LoVo (cell line): Measurements from ENCODE around the gene TMEM269.
A peak's percentile ranks its signal among the peaks of the same experiment; 100 is the strongest.
"Not testable (repeated sequence)": the region's sequence is repeated elsewhere in the genome, so short reads cannot be mapped to it uniquely, and the experiment has no call there.

ENCODE experiments used
- DNase-seq: peaks from one replicate; pipeline ENCODE4 v3.0.0-alpha.2; 2016; ENCODE audit warnings: low spot score

TMEM269 gene

DNA sequence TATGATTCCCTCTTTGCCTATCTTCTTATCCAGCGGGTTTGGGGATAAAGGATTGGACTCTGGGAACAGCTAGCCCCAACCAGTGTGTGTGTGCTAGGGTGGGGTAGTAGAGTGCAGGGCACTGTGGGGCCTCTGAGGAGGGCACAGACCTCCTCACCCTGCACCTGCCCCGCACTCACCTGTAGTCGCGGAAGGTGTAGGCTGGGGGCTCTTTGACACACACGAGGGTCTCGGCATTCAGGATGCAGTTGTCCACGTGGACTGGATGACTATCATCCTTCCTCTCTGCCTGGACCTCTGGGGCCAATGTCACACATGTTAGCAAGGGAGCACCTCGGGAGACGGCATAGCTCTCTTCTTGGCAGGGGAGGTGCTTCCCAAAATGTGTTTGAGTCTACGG, 36.8 kb upstream of the TMEM269 start:
- DNase-seq = no peak

DNA sequence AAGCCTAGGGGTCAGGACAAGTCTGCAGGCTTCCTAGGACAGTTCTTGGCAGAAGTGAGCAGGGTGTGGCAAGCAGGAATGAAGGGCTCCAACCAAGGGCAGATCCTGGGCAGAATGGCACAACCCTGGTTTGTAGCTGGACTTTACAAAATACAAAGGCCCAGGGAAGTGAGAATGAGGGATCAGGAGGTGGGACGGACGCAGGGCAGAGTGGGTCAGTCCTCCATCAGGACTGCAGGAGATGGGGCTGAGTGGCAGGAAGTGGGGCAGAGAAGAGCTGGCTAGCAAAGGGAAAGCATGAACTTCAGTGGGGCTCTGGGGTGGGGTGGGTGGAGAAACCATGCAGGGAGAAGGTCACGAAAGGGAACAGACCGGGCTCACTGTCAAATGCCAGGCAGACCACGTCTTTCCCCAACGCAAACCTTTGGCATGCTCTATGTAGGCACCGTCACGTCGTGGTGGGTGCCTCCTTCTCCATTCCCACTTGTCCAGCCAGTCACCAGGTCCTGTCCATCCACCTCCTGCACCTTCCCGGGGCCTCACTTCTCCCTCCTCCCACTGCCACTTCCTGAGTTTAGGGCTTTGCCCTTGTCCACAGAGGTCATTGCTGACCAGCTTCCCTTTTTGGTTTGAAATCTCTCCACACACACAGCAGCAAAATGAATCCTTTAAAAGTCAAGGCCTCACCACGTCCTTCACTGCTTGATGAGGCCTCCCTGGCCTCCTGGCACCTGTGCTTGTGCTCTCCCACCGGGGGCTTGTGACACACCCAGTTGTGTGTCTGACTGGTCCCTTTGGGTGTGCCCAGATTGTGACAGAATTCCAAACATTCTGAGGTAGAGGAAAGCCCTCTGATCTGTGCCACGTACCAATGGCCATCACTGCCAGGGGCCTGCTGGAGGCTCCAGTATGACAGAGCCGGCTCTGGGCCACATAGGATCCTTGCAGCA, 36.1 kb upstream of the TMEM269 start:
- DNase-seq = no peak

DNA sequence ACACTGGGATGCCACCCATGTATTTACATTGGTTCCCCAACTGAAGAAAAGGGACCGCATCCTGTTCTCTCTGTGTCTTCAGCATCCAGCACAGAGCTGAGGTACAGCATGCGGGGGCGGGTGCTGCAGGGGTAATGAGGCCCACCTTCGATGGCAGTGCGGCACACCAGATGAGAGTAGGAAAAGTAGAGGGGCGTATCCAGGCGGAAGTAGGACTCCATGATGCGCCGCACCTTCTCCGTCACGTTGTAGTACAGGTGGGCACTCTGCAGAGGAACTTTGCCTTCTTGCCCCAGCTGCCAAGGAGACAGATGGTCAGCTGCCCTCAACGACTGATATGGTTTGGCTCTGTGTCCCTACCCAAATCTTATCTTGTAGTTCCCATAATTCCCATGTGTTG, 34.8 kb upstream of the TMEM269 start:
- no peak for DNase-seq

GRCh38 chr1:42751511-42752070, 33.2 kb upstream of the TMEM269 start:
- DNase-seq = not testable (repeated sequence)

GRCh38 chr1:42752284-42752683, 32.5 kb upstream of the TMEM269 start:
- no peak for DNase-seq

GRCh38 chr1:42753070-42753469, 31.7 kb upstream of the TMEM269 start:
- no peak for DNase-seq

GRCh38 chr1:42756956-42757891, 27.6 kb upstream of the TMEM269 start:
- peak; percentile 63 for DNase-seq

GRCh38 chr1:42757892-42758275, 26.9 kb upstream of the TMEM269 start:
- DNase-seq = no peak

DNA sequence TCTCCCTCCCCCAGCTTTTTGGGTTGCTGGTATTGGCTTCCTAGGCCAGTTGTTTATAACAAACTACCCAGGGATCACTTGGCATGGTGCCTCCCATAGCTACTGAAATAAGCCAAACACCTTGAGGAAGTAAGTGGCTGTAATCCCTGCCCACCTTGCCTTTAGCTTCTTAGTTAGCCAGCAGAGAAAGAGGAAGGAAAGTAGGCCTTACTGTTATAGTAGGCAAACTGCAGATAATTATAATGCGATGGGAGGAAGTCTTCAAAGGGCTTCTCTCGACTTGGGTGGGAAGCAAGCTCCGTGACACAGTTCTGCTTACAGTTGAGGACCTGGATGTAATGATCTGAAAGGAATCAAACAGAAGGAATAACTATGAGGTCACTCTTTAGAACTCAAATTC, 26.1 kb upstream of the TMEM269 start:
- DNase-seq = no peak

DNA sequence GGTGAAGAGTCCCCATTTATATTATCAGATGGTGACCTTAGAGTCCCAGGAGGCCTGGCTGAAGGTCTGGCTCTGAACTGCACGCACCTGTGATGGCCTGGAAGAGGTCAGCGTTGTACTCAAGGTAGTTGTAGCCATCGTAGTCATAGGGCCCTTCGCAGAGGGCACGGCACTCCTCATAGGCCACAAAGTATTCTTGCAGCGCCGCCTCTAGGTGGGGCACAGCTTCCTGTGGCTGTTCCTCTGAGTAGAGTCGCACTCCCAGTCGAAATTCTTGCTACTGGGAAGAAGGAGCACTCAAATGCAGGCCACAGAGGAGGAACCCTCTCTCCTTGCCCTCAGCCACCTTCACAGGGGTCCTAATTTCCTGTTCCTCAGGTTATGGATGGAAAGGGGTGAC, 25.7 kb upstream of the TMEM269 start:
- DNase-seq = no peak

GRCh38 chr1:42761567-42761966, 23.2 kb upstream of the TMEM269 start:
- DNase-seq = no peak

DNA sequence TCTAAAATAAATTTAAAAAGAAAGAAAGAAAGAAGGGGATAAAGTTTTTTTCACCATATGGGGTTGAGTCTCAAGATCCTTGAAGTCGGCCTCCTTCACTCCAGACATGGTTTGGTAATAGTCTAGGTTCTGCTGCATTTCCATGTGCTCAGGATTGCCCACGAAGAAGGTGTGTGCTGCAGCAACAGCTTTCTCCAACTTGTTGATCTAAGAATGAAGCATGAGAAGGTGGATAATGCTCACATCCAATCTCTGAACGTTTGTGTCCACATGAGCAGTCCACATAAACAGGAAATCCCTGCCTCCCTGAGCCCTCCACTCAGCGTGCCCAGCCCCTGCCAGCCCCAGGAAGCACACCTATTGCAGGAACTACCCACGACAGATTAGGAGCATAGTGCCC, 22.5 kb upstream of the TMEM269 start:
- DNase-seq = no peak

GRCh38 chr1:42765269-42765668, 19.5 kb upstream of the TMEM269 start:
- no peak for DNase-seq

GRCh38 chr1:42765832-42766740, 18.7 kb upstream of the TMEM269 start:
- DNase-seq = peak; percentile 52

- DNase-seq = peak; percentile 99
These were observed 17.9 kb upstream of the TMEM269 start, which contains the start of the genes C1orf50 and P3H1 for GRCh38 chr1:42766741-42767509. TSS of gene C1orf50 (plus strand) at chr1:42767249. CDS start at chr1:42767312, 63 bp downstream. TSS of gene P3H1 (minus strand) at chr1:42767028. CDS start at chr1:42766971, 57 bp downstream.

- DNase-seq = no peak
These were observed 17.2 kb upstream of the TMEM269 start for GRCh38 chr1:42767510-42768000.

GRCh38 chr1:42768172-42768571, 16.6 kb upstream of the TMEM269 start:
- DNase-seq = no peak

GRCh38 chr1:42769811-42770210, 15.0 kb upstream of the TMEM269 start:
- no peak for DNase-seq

DNA sequence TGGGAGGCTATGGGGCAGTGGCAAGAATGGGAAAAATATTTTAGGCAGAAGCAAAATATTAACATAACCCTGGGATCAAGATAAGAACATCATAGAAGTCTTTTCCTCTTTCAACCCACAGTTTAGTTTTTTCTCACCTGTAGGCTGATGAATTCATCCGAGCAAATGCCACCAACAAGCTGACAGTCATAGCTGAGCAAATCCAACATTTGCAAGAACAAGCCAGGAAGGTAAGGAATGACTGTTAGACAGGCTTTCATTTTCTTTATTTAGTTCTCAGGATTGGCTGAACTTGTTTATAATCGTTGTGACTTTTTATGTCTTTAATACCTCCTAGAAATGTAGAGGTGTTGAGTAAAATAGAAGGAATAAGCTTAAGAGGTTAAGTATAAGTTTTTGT, 11.4 kb upstream of the TMEM269 start:
- DNase-seq = no peak

DNA sequence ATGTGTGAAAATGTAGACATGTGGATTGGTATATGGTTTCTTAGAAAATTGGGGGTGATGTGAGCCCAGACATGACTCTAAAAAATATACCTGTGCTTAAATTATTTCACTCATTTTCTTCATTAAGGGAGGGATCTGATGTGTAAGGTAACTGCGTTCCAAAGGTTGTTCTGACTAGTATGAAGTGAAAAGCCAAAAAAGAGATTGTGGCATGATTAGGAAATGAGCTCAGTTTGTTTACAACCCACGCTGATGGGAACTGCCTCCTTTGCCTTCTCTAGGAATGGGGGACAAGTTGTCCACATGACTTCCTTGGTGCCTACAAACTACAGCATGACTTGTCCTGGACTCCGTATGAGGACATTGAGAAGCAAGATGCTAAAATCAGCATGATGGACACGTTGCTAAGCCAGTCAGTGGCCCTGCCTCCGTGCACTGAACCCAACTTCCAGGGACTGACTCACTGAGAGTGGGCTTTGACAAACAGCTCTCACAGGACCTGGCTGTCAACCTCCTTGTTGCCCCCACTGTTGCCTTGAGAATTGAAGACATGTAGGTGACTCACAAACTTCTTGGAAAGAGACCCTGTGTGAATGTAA, 9.8 kb upstream of the TMEM269 start:
- DNase-seq = no peak
